IMR-90 (cell line): Measurements from ENCODE around the gene ZMIZ1.

Experiments used
- BHLHE40 ChIP-seq: fragments of 150-350 bp; IDR thresholded peaks from 2 replicates; pipeline ENCODE4 v1.6.1; 2016; ENCODE audit warnings: mild to moderate bottlenecking, low read depth, low read length
- FOS ChIP-seq: fragments of 150-350 bp; IDR thresholded peaks from 2 replicates; pipeline ENCODE4 v1.6.1; 2016; ENCODE audit warnings: low read depth, low read length
- MAFK ChIP-seq: IDR thresholded peaks from 2 replicates; pipeline ENCODE4 v1.6.1; 2012; ENCODE audit warnings: low read depth, low read length, improper control_type of control experiment
- MAZ ChIP-seq: IDR thresholded peaks from 2 replicates; pipeline ENCODE4 v1.6.1; 2012; ENCODE audit warnings: low read depth, mild to moderate bottlenecking, low read length, improper control_type of control experiment, moderate library complexity, borderline replicate concordance
- MXI1 ChIP-seq: IDR thresholded peaks from 2 replicates; pipeline ENCODE4 v1.6.1; 2012; ENCODE audit warnings: low read depth, mild to moderate bottlenecking, low read length, moderate library complexity, borderline replicate concordance
- NFE2L2 ChIP-seq: fragments of 150-350 bp; IDR thresholded peaks from 2 replicates; pipeline ENCODE4 v1.6.1; 2016; ENCODE audit warnings: low read depth, mild to moderate bottlenecking, low read length
- POLR2A ChIP-seq: IDR thresholded peaks from 2 replicates; pipeline ENCODE4 v1.6.1; 2012; ENCODE audit warnings: mild to moderate bottlenecking, low read depth, low read length
- RAD21 ChIP-seq: IDR thresholded peaks from 2 replicates; pipeline ENCODE4 v1.6.1; 2012; ENCODE audit warnings: low read length, improper control_type of control experiment
- RFX5 ChIP-seq: IDR thresholded peaks from 2 replicates; pipeline ENCODE4 v1.8.0; 2012; ENCODE audit warnings: low read depth, mild to moderate bottlenecking, low read length, moderate library complexity
- SMC3 ChIP-seq: fragments of 150-350 bp; IDR thresholded peaks from 2 replicates; pipeline ENCODE4 v1.6.1; 2016; ENCODE audit warnings: low read depth, mild to moderate bottlenecking, antibody characterized with exemption, low read length, moderate library complexity
- TF ChIP-seq, protein P1 (sequence below): conservative IDR thresholded peaks from 2 replicates; pipeline ENCODE4 v1.5.1; 2012; ENCODE audit warnings: mild to moderate bottlenecking, low read depth, low read length, improper control_type of control experiment

DNA sequence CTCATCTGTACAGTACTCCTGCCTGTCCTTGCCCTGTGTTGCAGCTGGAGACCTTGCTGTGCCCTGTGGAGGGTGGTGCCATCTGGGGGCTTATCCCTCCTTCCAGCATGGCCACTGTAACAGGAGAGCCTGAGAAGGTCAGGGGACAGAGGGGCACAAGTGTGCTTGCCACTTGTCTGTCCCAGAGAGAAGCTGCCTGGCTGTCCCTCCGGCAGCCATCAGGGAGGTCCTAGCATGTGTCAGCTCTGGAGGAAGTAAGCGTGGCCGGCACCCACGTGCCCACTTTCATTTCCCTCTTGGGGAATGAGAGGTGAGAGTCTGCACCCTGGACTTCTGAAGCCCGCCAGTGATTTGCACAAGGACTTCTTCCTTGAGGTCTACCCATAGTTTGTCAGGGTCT lies 181.5 kb downstream of the ZMIZ1 start:
- TF ChIP-seq POLR2A, result no peak
- TF ChIP-seq, protein P1, sequence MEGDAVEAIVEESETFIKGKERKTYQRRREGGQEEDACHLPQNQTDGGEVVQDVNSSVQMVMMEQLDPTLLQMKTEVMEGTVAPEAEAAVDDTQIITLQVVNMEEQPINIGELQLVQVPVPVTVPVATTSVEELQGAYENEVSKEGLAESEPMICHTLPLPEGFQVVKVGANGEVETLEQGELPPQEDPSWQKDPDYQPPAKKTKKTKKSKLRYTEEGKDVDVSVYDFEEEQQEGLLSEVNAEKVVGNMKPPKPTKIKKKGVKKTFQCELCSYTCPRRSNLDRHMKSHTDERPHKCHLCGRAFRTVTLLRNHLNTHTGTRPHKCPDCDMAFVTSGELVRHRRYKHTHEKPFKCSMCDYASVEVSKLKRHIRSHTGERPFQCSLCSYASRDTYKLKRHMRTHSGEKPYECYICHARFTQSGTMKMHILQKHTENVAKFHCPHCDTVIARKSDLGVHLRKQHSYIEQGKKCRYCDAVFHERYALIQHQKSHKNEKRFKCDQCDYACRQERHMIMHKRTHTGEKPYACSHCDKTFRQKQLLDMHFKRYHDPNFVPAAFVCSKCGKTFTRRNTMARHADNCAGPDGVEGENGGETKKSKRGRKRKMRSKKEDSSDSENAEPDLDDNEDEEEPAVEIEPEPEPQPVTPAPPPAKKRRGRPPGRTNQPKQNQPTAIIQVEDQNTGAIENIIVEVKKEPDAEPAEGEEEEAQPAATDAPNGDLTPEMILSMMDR, result no peak
- TF ChIP-seq SMC3, result no peak
- no peak for TF ChIP-seq MAFK
- no peak for TF ChIP-seq RAD21
- TF ChIP-seq BHLHE40, result no peak
- no peak for TF ChIP-seq MXI1
- TF ChIP-seq FOS, result no peak
- TF ChIP-seq RFX5, result no peak
- TF ChIP-seq MAZ, result no peak
- TF ChIP-seq NFE2L2, result no peak
